Esophagus squamous epithelium (tissue), 5 donors: ENCODE results near the gene KANK3. TPM values are rescaled to one million over a fixed set of nuclear protein-coding genes. Genes with fewer than 3 reads are reported as not detected.
"Not testable (repeated sequence)": the region's sequence is repeated elsewhere in the genome, so short reads cannot be mapped to it uniquely, and the experiment has no call there.

ENCODE experiments used
- DNase-seq: peaks from one replicate; lab custom pipeline; 2025; lab: John Stamatoyannopoulos, UW
- H3K27ac ChIP-seq, 4 donors: fragments of 200-600 bp; sonication (generic); one replicate each; pipeline ENCODE4 v1.5.1; 2016 to 2019; ENCODE audit warnings: mild to moderate bottlenecking in 1 of 4
- H3K27me3 ChIP-seq, 4 donors: fragments of 200-600 bp; sonication (generic); 1 replicate in 3 of 4; 2 replicates in 1 of 4; pipeline versions ENCODE4 v1.5.1 to v1.6.0; 2017 to 2021; ENCODE audit warnings: antibody characterized with exemption in 1 of 4
- H3K36me3 ChIP-seq, 3 donors: fragments of 200-600 bp; sonication (generic); one replicate each; pipeline ENCODE4 v1.5.1; 2016 to 2019
- H3K4me1 ChIP-seq, 3 donors: fragments of 200-600 bp; sonication (generic); one replicate each; pipeline ENCODE4 v1.5.1; 2017 to 2019
- H3K4me3 ChIP-seq, 4 donors: fragments of 200-600 bp; sonication (generic); 1 replicate in 3 of 4; 2 replicates in 1 of 4; pipeline ENCODE4 v1.5.1; 2016 to 2019; ENCODE audit warnings: mild to moderate bottlenecking in 2 of 4, moderate library complexity in 1 of 4
- H3K9me3 ChIP-seq, 3 donors: fragments of 200-600 bp; sonication (generic); one replicate each; pipeline ENCODE4 v1.5.1; 2016 to 2019
- POLR2A ChIP-seq, 4 donors: fragments of 450-650 bp; IDR thresholded peaks; one replicate each; pipeline ENCODE4 v1.6.1; 2017; ENCODE audit warnings: antibody characterized with exemption in 4 of 4, mild to moderate bottlenecking in 4 of 4, moderate library complexity in 3 of 4
- WGBS, 2 donors: methylation state at CpG; one replicate each; pipeline ENCODE4 v1.1.5; 2018; 5-methylcytosine and 5-hydroxymethylcytosine counted together
- intact Hi-C: fragments of 100-400 bp; cut with DNase I; formaldehyde crosslinking; loops from one replicate; pipeline ENCODE4 v1.15.0; 2022
- total RNA-seq, 4 donors: library from RNA; depleted of rRNA; stranded (reverse); fragments of >200 nt; gene quantifications; one replicate each; pipeline ENCODE4 v1.1.0, GENCODE V29; 2016
- TF ChIP-seq, protein P1 (sequence below), 6 experiments: fragments of 450-650 bp in 4 of 6; fragments of 200-600 bp in 2 of 6; sonication (generic) in 2 of 6; IDR thresholded peaks; one replicate each; pipeline ENCODE4 v1.5.1; 2016 to 2019; ENCODE audit warnings: antibody characterized with exemption in 6 of 6, mild to moderate bottlenecking in 4 of 6, moderate library complexity in 4 of 6
- donor health status: DM: yes; HTN: yes; CAD: no.

The KANK3 gene
- total RNA-seq, 4 donors from 2014 or later: 2.9 to 8.8 (median 4.4) TPM

DNA sequence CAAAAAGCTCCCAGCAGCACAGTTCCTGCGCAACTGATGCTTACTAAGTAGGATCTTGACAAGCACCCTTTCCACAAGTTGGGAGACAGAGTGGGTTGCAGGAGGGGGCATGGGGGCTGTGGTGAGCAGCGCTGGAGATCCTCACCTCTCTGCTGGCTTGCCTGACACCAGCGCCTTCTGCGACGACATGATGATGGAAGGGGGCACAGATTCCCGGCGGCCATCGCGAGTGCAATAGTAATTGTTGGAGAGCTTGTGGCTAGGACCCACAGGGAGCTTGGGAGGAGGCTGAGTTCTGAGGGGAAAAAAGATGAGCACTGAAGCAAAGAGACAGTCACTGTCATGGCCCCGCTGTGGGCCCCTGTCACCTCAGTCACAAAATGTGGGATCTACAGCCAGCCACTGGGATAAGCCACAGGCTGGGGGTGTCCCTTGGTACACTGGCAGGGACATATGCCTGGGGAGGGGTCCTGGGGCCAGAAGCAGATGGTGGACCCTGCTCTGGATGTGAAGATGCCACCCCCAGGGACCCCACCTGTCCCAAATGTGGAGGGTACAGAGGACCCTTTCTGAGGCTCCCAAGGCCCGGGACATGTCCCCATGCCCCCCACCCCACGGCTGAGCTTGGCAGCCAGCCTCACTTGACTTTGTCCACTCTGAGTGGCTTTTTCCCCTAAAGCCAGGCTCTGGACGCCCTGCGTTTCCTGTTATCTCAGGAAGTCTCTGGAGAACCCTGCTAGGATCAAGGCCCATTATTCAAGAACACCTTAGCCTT is 26.5 kb downstream of the KANK3 start:
- Histone ChIP-seq H3K9me3 (no peaks in the 10 kb centered on the region), H3K27ac (no peak overlapping the region), H3K36me3 (peaks cover 0 to 70% (median 17%) of the 10 kb centered on the region in 3 donors), H3K27me3 (no peaks in the 10 kb centered on the region), H3K4me3 (no peak overlapping the region), H3K4me1 (peaks cover 16 to 24% (median 17%) of the 10 kb centered on the region in 3 donors)
- TF ChIP-seq POLR2A (IDR thresholded peaks at IDR 0.05): no peak
- TF ChIP-seq, protein P1, sequence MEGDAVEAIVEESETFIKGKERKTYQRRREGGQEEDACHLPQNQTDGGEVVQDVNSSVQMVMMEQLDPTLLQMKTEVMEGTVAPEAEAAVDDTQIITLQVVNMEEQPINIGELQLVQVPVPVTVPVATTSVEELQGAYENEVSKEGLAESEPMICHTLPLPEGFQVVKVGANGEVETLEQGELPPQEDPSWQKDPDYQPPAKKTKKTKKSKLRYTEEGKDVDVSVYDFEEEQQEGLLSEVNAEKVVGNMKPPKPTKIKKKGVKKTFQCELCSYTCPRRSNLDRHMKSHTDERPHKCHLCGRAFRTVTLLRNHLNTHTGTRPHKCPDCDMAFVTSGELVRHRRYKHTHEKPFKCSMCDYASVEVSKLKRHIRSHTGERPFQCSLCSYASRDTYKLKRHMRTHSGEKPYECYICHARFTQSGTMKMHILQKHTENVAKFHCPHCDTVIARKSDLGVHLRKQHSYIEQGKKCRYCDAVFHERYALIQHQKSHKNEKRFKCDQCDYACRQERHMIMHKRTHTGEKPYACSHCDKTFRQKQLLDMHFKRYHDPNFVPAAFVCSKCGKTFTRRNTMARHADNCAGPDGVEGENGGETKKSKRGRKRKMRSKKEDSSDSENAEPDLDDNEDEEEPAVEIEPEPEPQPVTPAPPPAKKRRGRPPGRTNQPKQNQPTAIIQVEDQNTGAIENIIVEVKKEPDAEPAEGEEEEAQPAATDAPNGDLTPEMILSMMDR (IDR thresholded peaks at IDR 0.05): no peak
- intact Hi-C loops: no loop called here
- no peak for DNase-seq
- 86 to 88% methylated on average over 11 to 14 of the region's 14 CpGs for WGBS, 2 donors

GRCh38 chr19:8314981-8315640 is 28.0 kb downstream of the KANK3 start:
- DNase-seq, H3K9me3 ChIP-seq, H3K27ac ChIP-seq, H3K27me3 ChIP-seq, intact Hi-C loops, H3K4me3 ChIP-seq: not testable (repeated sequence)
- Histone ChIP-seq H3K4me1 (peaks cover 10 to 20% (median 13%) of the 10 kb centered on the region in 3 donors), H3K36me3 (peaks cover 0 to 84% (median 17%) of the 10 kb centered on the region in 3 donors)
- WGBS, 2 donors: 83 to 84% methylated on average over 7 to 8 of the region's 11 CpGs

GRCh38 chr19:8311461-8312260 is 31.4 kb downstream of the KANK3 start:
- peaks cover 0 to 73% (median 22%) of the 10 kb centered on the region in 3 donors for H3K36me3 ChIP-seq
- WGBS, 2 donors: 53 to 59% methylated on average over 5 to 9 of the region's 16 CpGs
- DNase-seq: no peak
- H3K4me1 ChIP-seq: peaks cover 19 to 47% (median 26%) of the 10 kb centered on the region in 3 donors
- intact Hi-C loops: no loop called here
- peak overlapping the region in 3 of 4 donors; percentile 12 to 76 (median 63) for H3K27ac ChIP-seq
- H3K4me3 ChIP-seq: no peak overlapping the region
- H3K9me3 ChIP-seq: no peaks in the 10 kb centered on the region
- H3K27me3 ChIP-seq: no peaks in the 10 kb centered on the region
- TF ChIP-seq, protein P1 (IDR thresholded peaks at IDR 0.05): no peak
- TF ChIP-seq POLR2A (IDR thresholded peaks at IDR 0.05): no peak

DNA sequence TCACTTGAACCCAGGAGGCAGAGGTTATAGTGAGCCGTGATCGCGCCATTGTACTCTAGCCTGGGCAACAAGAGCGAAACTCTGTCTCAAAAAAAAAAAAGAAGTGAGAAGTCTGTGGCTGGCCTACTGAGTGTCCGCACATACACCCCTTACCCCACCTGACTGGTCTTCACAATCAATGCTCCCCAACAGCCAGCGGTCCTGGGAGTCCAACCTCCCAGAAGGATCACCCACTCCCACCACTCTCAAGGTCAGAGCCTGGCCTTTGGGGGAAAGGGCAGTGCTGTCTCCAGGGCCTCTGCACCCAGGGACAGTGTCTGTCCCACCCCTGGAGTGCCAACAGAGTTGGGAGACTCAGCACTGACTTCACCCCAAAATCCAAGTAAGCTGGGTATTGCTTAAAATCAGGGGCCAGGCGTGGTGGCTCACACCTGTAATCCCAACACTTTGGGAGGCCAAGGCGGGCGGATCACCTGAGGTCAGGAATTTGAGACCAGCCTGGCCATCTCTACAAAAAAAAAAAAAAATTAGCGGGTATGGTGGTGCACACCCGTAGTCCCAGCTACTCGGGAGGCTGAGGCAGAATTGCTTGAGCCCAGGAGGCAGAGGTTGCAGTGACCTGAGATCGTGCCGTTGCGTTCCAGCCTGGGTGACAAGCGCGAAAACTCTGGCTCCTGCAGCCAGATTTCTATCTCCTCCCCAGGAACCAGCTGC is 32.6 kb downstream of the KANK3 start:
- intact Hi-C loops: no loop called here
- no peaks in the 10 kb centered on the region for H3K27me3 ChIP-seq
- peaks cover 22 to 54% (median 26%) of the 10 kb centered on the region in 3 donors for H3K4me1 ChIP-seq
- peak overlapping the region in 1 of 4 donors; percentile 63 for H3K27ac ChIP-seq
- no peak for DNase-seq
- 92 to 98% methylated on average over 16 to 17 of the region's 17 CpGs for WGBS, 2 donors
- no peak overlapping the region for H3K4me3 ChIP-seq
- peaks cover 0 to 63% (median 21%) of the 10 kb centered on the region in 3 donors for H3K36me3 ChIP-seq
- H3K9me3 ChIP-seq: no peaks in the 10 kb centered on the region
- TF ChIP-seq, protein P1 (IDR thresholded peaks at IDR 0.05): no peak
- no peak for TF ChIP-seq POLR2A (IDR thresholded peaks at IDR 0.05)

DNA sequence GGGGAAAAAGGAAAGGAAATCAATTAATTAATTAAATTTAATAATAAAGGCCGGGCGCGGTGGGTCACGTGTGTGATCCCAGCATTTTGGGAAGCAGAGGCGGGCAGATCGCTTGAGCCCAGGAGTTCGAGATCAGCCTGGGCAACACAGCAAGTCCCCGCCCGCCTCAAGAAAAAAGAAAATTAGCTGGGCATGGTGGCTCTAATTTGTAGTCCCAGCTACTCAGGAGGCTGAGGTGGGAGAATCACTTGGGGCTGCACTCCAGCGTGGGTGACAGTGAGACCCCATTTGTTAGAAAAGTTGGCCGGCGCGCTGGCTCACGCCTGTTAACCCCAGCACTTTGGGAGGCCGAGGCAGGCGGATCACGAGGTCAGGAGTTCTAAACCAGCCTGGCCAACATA is 34.2 kb downstream of the KANK3 start:
- H3K9me3 ChIP-seq: no peaks in the 10 kb centered on the region
- DNase-seq: no peak
- H3K36me3 ChIP-seq: peaks cover 0 to 48% (median 6%) of the 10 kb centered on the region in 3 donors
- WGBS, 2 donors: 52 to 69% methylated on average over 17 of the region's 17 CpGs
- H3K4me3 ChIP-seq: peak overlapping the region; percentile 48 to 80 (median 54)
- H3K4me1 ChIP-seq: peaks cover 22 to 54% (median 26%) of the 10 kb centered on the region in 3 donors
- intact Hi-C loops: no loop called here
- peak overlapping the region in 2 of 4 donors; percentile 46 to 82 for H3K27ac ChIP-seq
- H3K27me3 ChIP-seq: no peaks in the 10 kb centered on the region
- no peak for TF ChIP-seq POLR2A (IDR thresholded peaks at IDR 0.05)
- TF ChIP-seq, protein P1 (IDR thresholded peaks at IDR 0.05): no peak
